Stimulated activated CD4-positive, alpha-beta T cell treated with anti-CD3 and anti-CD28 coated beads, TNF-alpha, amount 100 ng/mL, for 48 hours (primary cell): Measurements from ENCODE around the gene ELMO1.

Source experiments
- DNase-seq, 3 donors: peaks; one replicate each; pipeline ENCODE4 v3.0.0-alpha.2; 2020; ENCODE audit warnings: low read depth in 3 of 3

The ELMO1 gene

GRCh38 chr7:37275078-37275710 lies 173.5 kb downstream of the ELMO1 start:
- no peak for DNase-seq

GRCh38 chr7:37273891-37274290 lies 174.8 kb downstream of the ELMO1 start:
- no peak for DNase-seq

- DNase-seq: no peak
Measured at GRCh38 chr7:37269711-37270508, 178.8 kb downstream of the ELMO1 start.

GRCh38 chr7:37267251-37267650 lies 181.4 kb downstream of the ELMO1 start:
- DNase-seq: no peak

GRCh38 chr7:37265876-37266275 lies 182.8 kb downstream of the ELMO1 start:
- DNase-seq: no peak

- no peak for DNase-seq
Measured at GRCh38 chr7:37265006-37265405, 183.7 kb downstream of the ELMO1 start.

- no peak for DNase-seq
Measured at GRCh38 chr7:37262181-37262580, 186.5 kb downstream of the ELMO1 start.

- no peak for DNase-seq
Measured at GRCh38 chr7:37259319-37259821, 189.3 kb downstream of the ELMO1 start.

GRCh38 chr7:37256631-37257030 lies 192.0 kb downstream of the ELMO1 start:
- no peak for DNase-seq

GRCh38 chr7:37255327-37255944 lies 193.2 kb downstream of the ELMO1 start:
- DNase-seq: no peak

- DNase-seq: no peak
Measured at GRCh38 chr7:37251222-37251621, 197.4 kb downstream of the ELMO1 start.

GRCh38 chr7:37249240-37249639 lies 199.4 kb downstream of the ELMO1 start:
- DNase-seq: no peak

- no peak for DNase-seq
Measured at GRCh38 chr7:37248396-37248861, 200.2 kb downstream of the ELMO1 start.

- no peak for DNase-seq
Measured at GRCh38 chr7:37247861-37248260, 200.8 kb downstream of the ELMO1 start.

- DNase-seq: no peak
Measured at GRCh38 chr7:37245590-37245989, 203.1 kb downstream of the ELMO1 start.

GRCh38 chr7:37236906-37237305 lies 211.8 kb downstream of the ELMO1 start:
- no peak for DNase-seq

- no peak for DNase-seq
Measured at GRCh38 chr7:37235813-37236212, 212.9 kb downstream of the ELMO1 start.

- no peak for DNase-seq
Measured at GRCh38 chr7:37234928-37235327, 213.7 kb downstream of the ELMO1 start.

- no peak for DNase-seq
Measured at GRCh38 chr7:37234334-37234733, 214.3 kb downstream of the ELMO1 start.

- DNase-seq: no peak
Measured at GRCh38 chr7:37231613-37232012, 217.1 kb downstream of the ELMO1 start.

GRCh38 chr7:37230221-37230620 lies 218.4 kb downstream of the ELMO1 start:
- DNase-seq: peak in 1 of 3 donors; percentile 13

- no peak for DNase-seq
Measured at GRCh38 chr7:37229381-37229780, 219.3 kb downstream of the ELMO1 start.
